ENCODE measurements around the gene SLC38A1.
"Not testable (repeated sequence)": the region's sequence is repeated elsewhere in the genome, so short reads cannot be mapped to it uniquely, and the experiment has no call there.

Gene SLC38A1

DNA sequence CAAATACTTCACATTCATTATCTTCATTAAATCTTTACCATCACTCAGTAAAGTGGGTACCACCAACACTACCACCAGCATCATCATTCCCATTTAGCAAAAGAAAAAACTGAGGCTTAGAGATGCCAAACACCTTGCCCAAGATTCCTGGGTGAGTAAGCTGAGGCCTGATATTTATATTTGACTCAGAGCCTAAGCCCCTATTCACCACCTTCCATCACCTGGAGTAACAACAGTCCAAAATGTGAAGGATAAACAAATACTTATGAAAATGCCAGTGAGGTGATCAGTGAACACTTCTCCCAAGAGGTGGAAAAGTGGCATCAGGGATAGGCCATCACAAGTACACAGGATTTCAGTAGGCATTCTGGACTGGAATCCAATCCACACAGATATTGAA is 3.7 kb downstream of the SLC38A1 start:
- in situ Hi-C loops (cut with MboI; ENCODE audit: low sequenced_read_pairs) = no loop called here

- in situ Hi-C loops (cut with MboI; ENCODE audit: low sequenced_read_pairs) = no loop called here
Observed at GRCh38 chr12:46264057-46264456, 4.8 kb downstream of the SLC38A1 start.

DNA sequence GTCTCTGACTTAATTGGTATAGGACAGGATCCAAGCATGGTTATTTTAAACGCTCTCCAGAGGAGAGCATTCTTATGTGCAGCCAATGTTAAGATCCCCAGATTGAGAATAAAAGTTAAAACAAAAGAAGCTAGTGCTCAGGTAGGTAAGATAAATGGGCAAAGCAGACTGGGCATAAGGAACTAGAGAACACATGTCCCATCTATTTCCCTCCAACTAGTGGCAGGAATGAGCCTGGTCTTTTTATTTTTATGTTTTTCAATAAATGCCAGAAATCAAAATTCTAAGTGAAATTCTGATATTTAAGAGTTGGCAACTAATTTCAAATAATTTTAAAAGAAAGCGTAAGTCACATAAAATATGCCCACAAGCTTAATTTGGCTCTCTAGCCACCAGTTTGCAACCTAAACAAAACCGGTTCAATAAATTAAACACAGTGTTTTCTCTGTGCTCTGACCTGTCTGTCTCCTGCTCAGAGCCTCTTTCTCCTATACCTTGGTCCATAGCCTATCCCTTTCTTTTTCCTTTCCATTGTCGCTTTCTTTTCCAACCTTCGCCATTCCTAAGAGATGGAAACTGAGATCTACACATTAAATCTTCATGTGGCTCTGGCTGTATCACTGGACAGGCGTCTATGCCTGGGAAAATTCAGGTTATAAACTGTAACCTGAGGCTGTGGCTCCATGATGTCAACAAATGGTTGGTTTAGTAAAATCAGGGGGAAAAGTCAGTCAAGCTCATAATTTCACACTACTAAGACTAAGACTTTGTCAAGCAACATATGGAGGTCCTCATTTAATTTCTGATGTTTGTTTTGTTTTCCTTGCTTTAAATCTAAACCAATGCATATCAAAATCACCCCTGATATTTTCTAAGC is 5.5 kb downstream of the SLC38A1 start:
- in situ Hi-C loops (cut with MboI; ENCODE audit: low sequenced_read_pairs) = no loop called here

DNA sequence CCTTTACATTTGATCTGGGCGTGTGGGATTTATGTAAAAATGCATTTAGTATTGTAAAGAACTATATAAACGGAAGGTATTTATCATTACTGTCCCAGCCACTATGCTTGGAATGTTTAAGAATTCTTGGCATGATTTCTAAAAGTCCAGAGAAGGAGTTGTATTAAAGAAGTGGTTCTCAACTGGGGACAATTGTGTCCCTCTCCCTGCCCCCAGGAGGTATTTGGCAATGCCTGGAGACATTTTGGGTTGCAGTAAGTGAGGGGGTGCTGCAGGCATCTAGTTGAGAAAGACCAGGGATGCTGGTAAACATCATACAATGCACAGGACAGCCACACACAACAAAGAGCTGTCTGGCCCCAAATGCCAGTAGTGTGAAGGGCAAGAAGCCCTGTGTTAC is 7.2 kb downstream of the SLC38A1 start:
- in situ Hi-C loops (cut with MboI; ENCODE audit: low sequenced_read_pairs) = no loop called here

DNA sequence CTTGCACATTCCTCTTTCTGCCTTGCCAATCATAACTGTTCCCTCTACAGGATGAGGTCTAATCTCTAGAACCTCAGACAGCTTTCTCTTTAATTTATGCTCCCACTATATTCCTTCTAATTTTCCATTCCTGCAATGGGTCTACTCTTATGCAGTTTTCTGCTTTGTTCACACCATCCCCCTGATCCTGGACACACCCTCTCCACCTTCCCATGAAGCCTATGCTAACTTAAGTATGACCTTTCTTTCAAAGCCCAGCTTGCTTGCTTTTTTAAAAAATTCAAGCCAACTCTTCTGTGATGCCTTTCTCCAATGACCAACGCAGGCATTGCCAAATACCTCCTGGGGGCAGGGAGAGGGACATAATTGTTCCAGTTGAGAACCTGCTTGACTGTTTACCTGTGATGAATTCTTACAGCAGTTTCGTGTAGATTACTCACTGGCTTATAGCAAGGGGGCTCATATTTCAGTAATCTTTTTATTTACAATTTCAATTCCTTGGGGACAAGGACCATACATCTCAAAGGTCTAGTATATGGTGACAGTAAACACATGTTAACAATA is 7.8 kb downstream of the SLC38A1 start:
- in situ Hi-C loops (cut with MboI; ENCODE audit: low sequenced_read_pairs) = no loop called here

DNA sequence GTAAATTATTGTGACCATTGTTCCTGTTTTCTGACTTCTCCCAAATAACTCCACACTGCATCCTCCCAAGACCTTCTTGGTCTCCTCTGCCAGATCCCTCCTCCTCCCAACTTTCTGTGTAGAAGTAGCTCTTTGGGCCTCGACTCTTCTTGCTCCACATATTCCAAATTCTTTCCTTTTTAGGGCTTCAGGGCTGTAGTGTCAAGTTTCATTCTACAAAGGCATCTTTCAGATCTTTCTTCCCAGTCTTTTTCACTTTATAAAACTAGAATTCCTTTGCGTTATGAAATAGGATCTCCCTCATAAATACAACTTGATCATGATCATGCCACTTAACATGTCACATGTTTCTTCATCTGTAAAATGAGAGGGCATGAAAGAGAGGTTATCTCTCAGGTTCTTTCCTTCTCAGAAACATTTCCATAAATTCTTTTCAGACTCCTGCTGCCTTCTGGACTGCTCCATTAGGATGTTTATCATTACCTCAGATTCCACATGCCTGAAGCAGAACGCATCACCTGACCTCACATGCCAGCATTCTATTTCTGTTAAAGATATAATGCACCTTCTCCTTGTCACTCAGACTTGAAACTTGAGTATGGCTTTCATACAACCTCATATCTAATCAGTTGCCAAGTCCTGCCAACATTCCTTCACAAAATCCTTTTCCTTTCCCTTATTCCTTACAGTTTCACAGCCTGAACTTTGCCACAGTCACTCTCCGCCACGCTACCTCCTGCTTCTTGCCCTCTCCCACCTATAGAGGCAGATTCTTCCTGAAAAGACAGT is 8.5 kb downstream of the SLC38A1 start:
- in situ Hi-C loops (cut with MboI; ENCODE audit: low sequenced_read_pairs) = no loop called here

DNA sequence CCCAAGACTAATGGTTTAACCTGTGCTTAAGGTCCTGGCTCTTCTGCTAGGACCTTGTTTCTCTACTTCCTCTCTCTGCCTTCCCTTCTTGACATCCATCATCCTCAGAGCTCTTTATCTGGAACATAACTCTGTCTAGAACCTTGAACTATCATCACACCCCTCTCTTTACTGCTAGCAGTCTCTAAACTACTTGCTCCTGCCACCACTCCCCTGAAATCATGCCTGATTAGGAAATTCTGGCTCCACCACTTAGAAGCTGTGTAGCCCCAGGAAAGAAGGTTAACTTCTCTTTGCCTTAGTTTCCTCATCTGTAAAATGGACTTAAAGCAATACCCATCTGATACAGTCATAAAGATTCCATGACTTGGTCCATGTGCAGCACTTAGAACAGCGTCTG is 9.1 kb downstream of the SLC38A1 start:
- in situ Hi-C loops (cut with MboI; ENCODE audit: low sequenced_read_pairs) = no loop called here

DNA sequence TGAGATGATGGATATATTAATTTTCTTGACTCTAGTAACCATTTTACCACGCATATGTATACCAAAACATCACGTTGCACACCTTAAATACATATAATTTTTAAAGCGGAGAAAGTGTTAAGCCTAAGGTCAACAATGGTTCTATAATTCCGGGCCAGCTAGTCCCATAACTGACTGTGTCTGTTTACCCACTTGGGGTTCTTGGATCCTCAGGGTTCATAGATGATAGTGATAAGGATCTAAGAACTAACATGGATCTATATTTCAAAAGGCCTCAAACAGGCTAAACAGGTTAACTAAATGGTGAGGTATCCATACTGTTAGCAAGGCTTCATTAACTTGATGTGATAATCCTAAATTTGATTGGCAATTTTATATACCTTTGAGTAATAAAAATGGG is 9.8 kb downstream of the SLC38A1 start:
- in situ Hi-C loops (cut with MboI; ENCODE audit: low sequenced_read_pairs) = no loop called here

- in situ Hi-C loops (cut with MboI; ENCODE audit: low sequenced_read_pairs) = no loop called here
Observed at GRCh38 chr12:46258129-46258528, 10.7 kb downstream of the SLC38A1 start.

DNA sequence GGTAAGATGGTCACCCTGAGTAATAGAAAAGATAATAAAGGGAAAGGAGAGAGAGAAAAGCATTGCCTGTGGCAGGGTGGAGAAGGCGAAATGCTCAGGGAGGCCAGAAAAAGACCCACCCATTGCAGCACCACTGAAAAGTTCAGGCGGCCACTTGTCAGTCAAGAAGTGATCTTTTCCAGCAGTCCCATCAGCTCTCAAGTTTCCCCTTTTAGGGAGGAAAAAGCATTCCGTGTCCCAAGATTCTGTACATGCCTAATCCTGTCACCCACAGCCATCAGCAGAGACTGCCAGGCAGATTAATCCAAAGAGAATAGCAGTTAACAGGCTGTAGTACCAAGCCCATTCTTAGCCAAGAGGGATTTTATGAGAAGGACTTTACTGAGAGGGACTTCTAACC is 11.9 kb downstream of the SLC38A1 start:
- in situ Hi-C loops (cut with MboI; ENCODE audit: low sequenced_read_pairs) = no loop called here

GRCh38 chr12:46253544-46254162 is 15.2 kb downstream of the SLC38A1 start:
- in situ Hi-C loops (cut with MboI; ENCODE audit: low sequenced_read_pairs) = no loop called here

GRCh38 chr12:46251994-46252393 is 16.8 kb downstream of the SLC38A1 start:
- in situ Hi-C loops (cut with MboI; ENCODE audit: low sequenced_read_pairs) = not testable (repeated sequence)

DNA sequence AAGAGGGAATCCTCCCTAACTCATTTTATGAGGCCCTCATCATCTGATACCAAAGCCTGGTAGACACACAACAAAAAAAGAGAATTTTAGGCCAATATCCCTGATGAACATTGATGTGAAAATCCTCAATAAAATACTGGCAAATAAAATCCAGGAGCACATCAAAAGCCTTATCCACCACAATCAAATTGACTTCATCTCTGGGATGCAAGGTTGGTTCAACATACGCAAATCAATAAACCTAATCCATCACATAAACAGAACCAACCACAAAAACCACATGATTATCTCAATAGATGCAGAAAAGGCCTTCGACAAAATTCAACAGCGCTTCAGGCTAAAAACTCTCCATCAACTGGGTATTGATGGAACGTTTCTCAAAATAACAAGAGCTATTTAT is 18.9 kb downstream of the SLC38A1 start:
- in situ Hi-C loops (cut with MboI; ENCODE audit: low sequenced_read_pairs) = not testable (repeated sequence)

DNA sequence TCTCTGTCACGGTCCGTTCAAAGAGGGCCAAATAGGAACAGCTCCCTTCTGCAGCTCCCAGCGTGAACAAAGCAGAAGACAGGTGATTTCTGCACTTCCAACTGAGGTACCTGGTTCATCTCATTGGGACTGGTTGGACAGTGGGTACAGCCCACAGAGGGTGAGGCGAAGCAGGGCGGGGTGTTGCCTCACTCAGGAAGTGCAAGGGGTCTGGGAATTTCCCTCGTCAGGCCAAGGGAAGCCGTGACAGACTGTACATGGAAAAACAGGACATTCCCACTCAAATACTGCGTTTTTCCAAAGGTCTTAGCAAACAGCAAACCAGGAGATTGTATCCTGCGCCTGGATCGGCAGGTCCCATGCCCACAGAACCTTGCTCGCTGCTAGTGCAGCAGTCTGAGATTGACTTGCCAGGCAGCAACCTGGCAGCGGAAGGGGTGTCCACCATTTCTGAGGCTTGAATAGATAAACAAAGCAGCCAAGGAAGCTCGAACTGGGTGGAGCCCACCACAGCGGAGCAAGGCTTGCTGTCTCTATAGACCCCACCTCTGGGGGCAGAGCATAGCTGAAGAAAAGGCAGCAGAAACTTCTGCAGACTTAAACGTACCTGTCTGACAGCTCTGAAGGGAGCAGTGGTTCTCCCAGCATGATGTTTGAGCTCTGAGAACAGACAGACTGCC is 22.7 kb downstream of the SLC38A1 start:
- in situ Hi-C loops (cut with MboI; ENCODE audit: low sequenced_read_pairs) = no loop called here

- in situ Hi-C loops (cut with MboI; ENCODE audit: low sequenced_read_pairs) = no loop called here
Observed at GRCh38 chr12:46244997-46245396, 23.8 kb downstream of the SLC38A1 start.

- in situ Hi-C loops (cut with MboI; ENCODE audit: low sequenced_read_pairs) = no loop called here
Observed at GRCh38 chr12:46244273-46244915, 24.4 kb downstream of the SLC38A1 start.

GRCh38 chr12:46242569-46242968 is 26.3 kb downstream of the SLC38A1 start:
- in situ Hi-C loops (cut with MboI; ENCODE audit: low sequenced_read_pairs) = no loop called here

- in situ Hi-C loops (cut with MboI; ENCODE audit: low sequenced_read_pairs) = no loop called here
Observed at GRCh38 chr12:46240436-46240835, 28.4 kb downstream of the SLC38A1 start.

DNA sequence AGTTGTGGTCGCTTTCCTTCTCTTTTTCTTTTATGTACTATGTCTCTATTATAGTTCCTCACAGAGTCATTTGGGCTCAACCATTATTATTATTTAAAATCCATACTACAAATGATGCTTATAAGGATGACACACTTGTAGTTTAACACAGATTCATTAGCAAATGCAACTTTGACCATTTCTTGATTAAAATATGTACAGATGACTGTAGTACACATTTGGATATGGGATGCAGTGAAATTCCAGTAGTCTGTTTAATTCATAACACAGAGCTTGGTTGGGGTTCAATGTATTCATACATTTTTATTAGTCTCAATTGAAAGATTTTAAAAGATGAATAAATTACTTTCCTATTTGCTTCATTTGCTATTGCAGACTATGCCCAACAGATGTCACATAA is 30.0 kb downstream of the SLC38A1 start:
- in situ Hi-C loops (cut with MboI; ENCODE audit: low sequenced_read_pairs) = no loop called here

GRCh38 chr12:46237371-46238045 is 31.3 kb downstream of the SLC38A1 start:
- in situ Hi-C loops (cut with MboI; ENCODE audit: low sequenced_read_pairs) = no loop called here

Data from HL-60/S4 (cell line).